Panc1 (cell line): ENCODE results near the gene LRRC26.

Experiments
- CTCF ChIP-seq: fragments of 450-650 bp; IDR thresholded peaks from 2 replicates; pipeline ENCODE4 v1.5.1; 2017; ENCODE audit warnings: mild to moderate bottlenecking
- SIN3A ChIP-seq: IDR thresholded peaks from 2 replicates; pipeline ENCODE4 v1.6.1; 2012; ENCODE audit warnings: low read depth, mild to moderate bottlenecking, low read length, moderate library complexity, borderline replicate concordance; ENCODE audit not compliant: insufficient read depth
- TCF7L2 ChIP-seq: IDR thresholded peaks from 2 replicates; pipeline ENCODE4 v1.6.1; 2011; ENCODE audit warnings: mild to moderate bottlenecking, low read depth, low read length, inconsistent platforms

DNA sequence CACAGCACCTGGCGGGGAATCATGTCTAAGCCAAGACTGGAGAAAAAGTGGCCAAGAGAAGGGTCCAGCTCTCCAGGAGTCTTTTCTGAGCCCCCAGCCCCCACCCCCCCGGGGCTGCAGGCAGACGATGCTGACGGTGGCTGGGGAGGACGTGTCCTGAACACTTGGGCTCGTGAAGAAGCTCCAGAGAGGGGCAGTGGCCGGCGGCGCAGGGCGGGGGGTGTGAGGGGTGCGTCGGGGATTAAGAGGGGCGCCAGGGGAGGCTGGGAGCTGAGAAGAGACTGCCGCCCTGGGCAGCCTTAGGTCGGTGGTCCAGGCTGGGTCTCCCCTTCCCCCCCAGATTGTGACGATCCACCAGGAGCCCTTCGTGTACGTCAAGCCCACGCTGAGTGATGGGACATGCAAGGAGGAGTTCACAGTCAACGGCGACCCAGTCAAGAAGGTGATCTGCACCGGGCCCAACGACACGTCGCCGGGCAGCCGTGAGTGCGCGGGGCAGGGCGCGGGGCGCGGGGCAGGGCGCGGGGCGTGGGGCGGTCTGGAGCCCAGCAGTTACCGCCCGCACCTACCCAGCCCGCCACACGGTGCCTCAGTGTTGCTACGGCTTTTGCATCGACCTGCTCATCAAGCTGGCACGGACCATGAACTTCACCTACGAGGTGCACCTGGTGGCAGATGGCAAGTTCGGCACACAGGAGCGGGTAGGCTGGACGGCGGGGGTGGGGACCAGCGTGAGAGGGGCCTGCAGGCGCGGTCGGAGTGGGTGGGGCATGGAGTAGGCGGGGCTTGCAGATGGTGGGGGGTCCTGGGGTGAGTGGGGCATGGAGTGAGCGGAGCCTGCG, 8.9 kb downstream of the LRRC26 start:
- TF ChIP-seq TCF7L2: no peak
- TF ChIP-seq CTCF: no peak
- TF ChIP-seq SIN3A: no peak
